ENCODE data around the gene DCANP1.
"Not testable (repeated sequence)": the region's sequence is repeated elsewhere in the genome, so short reads cannot be mapped to it uniquely, and the experiment has no call there.

The DCANP1 gene

GRCh38 chr5:135447298-135447929 lies at the start of gene DCANP1:
Gene DCANP1 (minus strand): TSS chr5:135447348. CDS start chr5:135447108, 240 bp downstream.
- DNase-seq (no peak), ATAC-seq (replicated peaks) (no peak)
- peaks cover 27 to 63% of the 10 kb centered on the region in 2 donors for H3K4me1 Mint-ChIP-seq
- H3K27ac Mint-ChIP-seq: no peak within 1 kb of the TSS
- H3K4me3 Mint-ChIP-seq: no peak within 1 kb of the TSS
- peaks cover 2% of the 10 kb centered on the region in 2 donors for H3K36me3 Mint-ChIP-seq
- H3K9me3 Mint-ChIP-seq: peaks cover 2% of the 10 kb centered on the region in 2 donors
- peaks cover 10 to 21% of the 10 kb centered on the region in 2 donors for H3K27me3 Mint-ChIP-seq

GRCh38 chr5:135495531-135495930 lies 48.4 kb upstream of the DCANP1 start:
- not testable (repeated sequence) for H3K4me3 Mint-ChIP-seq; DNase-seq; ATAC-seq (replicated peaks); H3K9me3 Mint-ChIP-seq; H3K27ac Mint-ChIP-seq; H3K36me3 Mint-ChIP-seq
- Mint-ChIP-seq H3K27me3 (peaks cover 52 to 68% of the 10 kb centered on the region in 2 donors), H3K4me1 (peaks cover 2 to 13% of the 10 kb centered on the region in 2 donors)

GRCh38 chr5:135494196-135494595 lies 47.0 kb upstream of the DCANP1 start:
- ATAC-seq (replicated peaks) (no peak), DNase-seq (no peak)
- peaks cover 0 to 1% of the 10 kb centered on the region in 2 donors for H3K9me3 Mint-ChIP-seq
- no peak overlapping the region for H3K27ac Mint-ChIP-seq
- H3K4me1 Mint-ChIP-seq: peaks cover 8 to 26% of the 10 kb centered on the region in 2 donors
- no peaks in the 10 kb centered on the region for H3K36me3 Mint-ChIP-seq
- no peak overlapping the region for H3K4me3 Mint-ChIP-seq
- peaks cover 58 to 82% of the 10 kb centered on the region in 2 donors for H3K27me3 Mint-ChIP-seq

- Mint-ChIP-seq H3K9me3 (peaks cover 0 to 1% of the 10 kb centered on the region in 2 donors), H3K27me3 (peaks cover 60 to 84% of the 10 kb centered on the region in 2 donors), H3K36me3 (no peaks in the 10 kb centered on the region), H3K4me1 (peaks cover 9 to 32% of the 10 kb centered on the region in 2 donors), H3K4me3 (no peak overlapping the region), H3K27ac (no peak overlapping the region)
- no peak for DNase-seq
- ATAC-seq (replicated peaks): no peak
These were observed 46.4 kb upstream of the DCANP1 start for GRCh38 chr5:135493406-135494180.

GRCh38 chr5:135492319-135492626 lies 45.1 kb upstream of the DCANP1 start:
- ATAC-seq (replicated peaks) (no peak), DNase-seq (no peak)
- no peak overlapping the region for H3K4me3 Mint-ChIP-seq
- H3K9me3 Mint-ChIP-seq: peaks cover 0 to 1% of the 10 kb centered on the region in 2 donors
- peaks cover 10 to 39% of the 10 kb centered on the region in 2 donors for H3K4me1 Mint-ChIP-seq
- peaks cover 68 to 90% of the 10 kb centered on the region in 2 donors for H3K27me3 Mint-ChIP-seq
- no peaks in the 10 kb centered on the region for H3K36me3 Mint-ChIP-seq
- H3K27ac Mint-ChIP-seq: no peak overlapping the region

- Mint-ChIP-seq H3K27me3 (peaks cover 71 to 90% of the 10 kb centered on the region in 2 donors), H3K4me1 (peaks cover 10 to 39% of the 10 kb centered on the region in 2 donors)
- ATAC-seq (replicated peaks): no peak
These were observed 44.6 kb upstream of the DCANP1 start for GRCh38 chr5:135491552-135492318.

GRCh38 chr5:135491038-135491551 lies 43.9 kb upstream of the DCANP1 start:
- Mint-ChIP-seq H3K4me3 (no peak overlapping the region), H3K27ac (no peak overlapping the region), H3K9me3 (peaks cover 0 to 1% of the 10 kb centered on the region in 2 donors), H3K27me3 (peaks cover 76 to 95% of the 10 kb centered on the region in 2 donors), H3K36me3 (no peaks in the 10 kb centered on the region), H3K4me1 (peaks cover 10 to 39% of the 10 kb centered on the region in 2 donors)
- no peak for ATAC-seq (replicated peaks)
- no peak for DNase-seq

More at GRCh38 chr5:135491552-135492318, 44.6 kb upstream of the DCANP1 start:
- Mint-ChIP-seq H3K4me3 (no peak overlapping the region), H3K27ac (no peak overlapping the region), H3K9me3 (peaks cover 0 to 1% of the 10 kb centered on the region in 2 donors), H3K36me3 (no peaks in the 10 kb centered on the region)
- no peak for DNase-seq

GRCh38 chr5:135490245-135491037 lies 43.3 kb upstream of the DCANP1 start:
- Mint-ChIP-seq H3K4me1 (peaks cover 10 to 39% of the 10 kb centered on the region in 2 donors), H3K4me3 (peak overlapping the region; percentile 21 to 35), H3K27ac (peak overlapping the region; percentile 25), H3K27me3 (peaks cover 75 to 97% of the 10 kb centered on the region in 2 donors), H3K36me3 (no peaks in the 10 kb centered on the region), H3K9me3 (peaks cover 0 to 1% of the 10 kb centered on the region in 2 donors)
- DNase-seq (no peak), ATAC-seq (replicated peaks) (no peak)

- Mint-ChIP-seq H3K27ac (peak overlapping the region; percentile 95), H3K27me3 (peaks cover 77 to 92% of the 10 kb centered on the region in 2 donors), H3K36me3 (no peaks in the 10 kb centered on the region), H3K4me1 (peaks cover 10 to 39% of the 10 kb centered on the region in 2 donors), H3K4me3 (peak overlapping the region; percentile 60 to 72), H3K9me3 (peaks cover 0 to 1% of the 10 kb centered on the region in 2 donors)
- peak in 1 of 2 donors; percentile 8 for ATAC-seq (replicated peaks)
- no peak for DNase-seq
These were observed 42.5 kb upstream of the DCANP1 start for GRCh38 chr5:135489466-135490244.

- Mint-ChIP-seq H3K4me1 (peaks cover 10 to 39% of the 10 kb centered on the region in 2 donors), H3K9me3 (peaks cover 0 to 1% of the 10 kb centered on the region in 2 donors), H3K4me3 (no peak overlapping the region), H3K27ac (peak overlapping the region; percentile 20), H3K27me3 (peaks cover 69 to 84% of the 10 kb centered on the region in 2 donors), H3K36me3 (no peaks in the 10 kb centered on the region)
- DNase-seq: no peak
- no peak for ATAC-seq (replicated peaks)
These were observed 41.7 kb upstream of the DCANP1 start for GRCh38 chr5:135488727-135489465.

- ATAC-seq (replicated peaks) (no peak), DNase-seq (no peak)
- no peak overlapping the region for H3K27ac Mint-ChIP-seq
- no peaks in the 10 kb centered on the region for H3K36me3 Mint-ChIP-seq
- H3K4me1 Mint-ChIP-seq: peaks cover 10 to 39% of the 10 kb centered on the region in 2 donors
- H3K27me3 Mint-ChIP-seq: peaks cover 60 to 75% of the 10 kb centered on the region in 2 donors
- H3K9me3 Mint-ChIP-seq: peaks cover 0 to 1% of the 10 kb centered on the region in 2 donors
- H3K4me3 Mint-ChIP-seq: no peak overlapping the region
These were observed 40.8 kb upstream of the DCANP1 start for GRCh38 chr5:135487839-135488514.

- Mint-ChIP-seq H3K27me3 (peaks cover 51 to 67% of the 10 kb centered on the region in 2 donors), H3K27ac (no peak overlapping the region)
These were observed 39.9 kb upstream of the DCANP1 start for GRCh38 chr5:135487037-135487395.

More at GRCh38 chr5:135487037-135487395, 39.9 kb upstream of the DCANP1 start:
- peaks cover 0 to 1% of the 10 kb centered on the region in 2 donors for H3K9me3 Mint-ChIP-seq
- no peak for ATAC-seq (replicated peaks)
- H3K4me1 Mint-ChIP-seq: peaks cover 10 to 39% of the 10 kb centered on the region in 2 donors
- H3K36me3 Mint-ChIP-seq: no peaks in the 10 kb centered on the region
- no peak for DNase-seq
- H3K4me3 Mint-ChIP-seq: no peak overlapping the region
